ENCODE results near the gene ACTRT2. TPM values are rescaled to one million over a fixed set of nuclear protein-coding genes. Genes with fewer than 3 reads are reported as not detected.

Gene ACTRT2
- total RNA-seq, 1 experiment from 2014 or later, result not detected

GRCh38 chr1:2980849-2981248 is 40.4 kb upstream of the ACTRT2 start:
- no TSS peak for BruUV-seq (replicated peaks)
- Mint-ChIP-seq H3K4me3 (ENCODE audit: low read depth, unreplicated experiment) (no peak overlapping the region), H3K27ac (ENCODE audit: unreplicated experiment) (no peak overlapping the region), H3K4me1 (ENCODE audit: low read depth, unreplicated experiment) (no peaks in the 10 kb centered on the region), H3K27me3 (ENCODE audit: unreplicated experiment) (peaks cover 32% of the 10 kb centered on the region), H3K36me3 (ENCODE audit: insufficient read depth, unreplicated experiment) (no peaks in the 10 kb centered on the region), H3K9me3 (ENCODE audit: low read depth, unreplicated experiment) (no peaks in the 10 kb centered on the region)
- intact Hi-C loops (cut with micrococcal nuclease; ENCODE audit: unreplicated experiment), result no loop called here
- CTCF ChIA-PET, result interaction anchor here (0.5 to 1.2 kb wide), 3 partner anchors 19 to 79 kb away, joined by 3 to 5 read pairs (median 3); no protein-coding TSS in a partner anchor
- TF ChIP-seq, protein P1, sequence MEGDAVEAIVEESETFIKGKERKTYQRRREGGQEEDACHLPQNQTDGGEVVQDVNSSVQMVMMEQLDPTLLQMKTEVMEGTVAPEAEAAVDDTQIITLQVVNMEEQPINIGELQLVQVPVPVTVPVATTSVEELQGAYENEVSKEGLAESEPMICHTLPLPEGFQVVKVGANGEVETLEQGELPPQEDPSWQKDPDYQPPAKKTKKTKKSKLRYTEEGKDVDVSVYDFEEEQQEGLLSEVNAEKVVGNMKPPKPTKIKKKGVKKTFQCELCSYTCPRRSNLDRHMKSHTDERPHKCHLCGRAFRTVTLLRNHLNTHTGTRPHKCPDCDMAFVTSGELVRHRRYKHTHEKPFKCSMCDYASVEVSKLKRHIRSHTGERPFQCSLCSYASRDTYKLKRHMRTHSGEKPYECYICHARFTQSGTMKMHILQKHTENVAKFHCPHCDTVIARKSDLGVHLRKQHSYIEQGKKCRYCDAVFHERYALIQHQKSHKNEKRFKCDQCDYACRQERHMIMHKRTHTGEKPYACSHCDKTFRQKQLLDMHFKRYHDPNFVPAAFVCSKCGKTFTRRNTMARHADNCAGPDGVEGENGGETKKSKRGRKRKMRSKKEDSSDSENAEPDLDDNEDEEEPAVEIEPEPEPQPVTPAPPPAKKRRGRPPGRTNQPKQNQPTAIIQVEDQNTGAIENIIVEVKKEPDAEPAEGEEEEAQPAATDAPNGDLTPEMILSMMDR (IDR thresholded peaks at IDR 0.05; ENCODE audit: unreplicated experiment), result no peak
- DNase-seq, result no peak

DNA sequence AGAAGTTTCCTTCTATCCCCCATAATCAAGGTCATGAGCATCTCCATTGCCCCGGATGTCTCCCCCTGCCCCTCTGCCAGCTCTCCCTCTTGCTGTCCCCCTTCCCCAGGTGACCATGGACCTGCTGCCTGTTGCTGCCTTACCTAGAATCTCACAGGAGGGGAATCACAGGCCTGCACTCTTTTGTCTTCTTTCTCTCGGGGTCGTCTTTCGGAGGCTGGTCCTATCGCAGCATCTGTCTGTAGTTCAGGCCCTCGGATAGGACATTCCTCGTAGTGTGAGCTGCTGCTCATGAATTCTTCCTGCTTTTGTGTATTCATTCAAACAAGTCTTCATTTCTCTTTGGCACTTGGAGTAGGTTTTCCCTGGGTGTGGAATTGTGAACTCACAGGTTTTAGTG is 39.9 kb upstream of the ACTRT2 start:
- Mint-ChIP-seq H3K4me1 (ENCODE audit: low read depth, unreplicated experiment) (no peaks in the 10 kb centered on the region), H3K4me3 (ENCODE audit: low read depth, unreplicated experiment) (no peak overlapping the region), H3K27me3 (ENCODE audit: unreplicated experiment) (peaks cover 38% of the 10 kb centered on the region), H3K36me3 (ENCODE audit: insufficient read depth, unreplicated experiment) (no peaks in the 10 kb centered on the region), H3K9me3 (ENCODE audit: low read depth, unreplicated experiment) (peaks cover 5% of the 10 kb centered on the region), H3K27ac (ENCODE audit: unreplicated experiment) (no peak overlapping the region)
- BruUV-seq (replicated peaks), result no TSS peak
- intact Hi-C loops (cut with micrococcal nuclease; ENCODE audit: unreplicated experiment), result no loop called here
- CTCF ChIA-PET, result interaction anchor here (0.5 to 1.2 kb wide), 3 partner anchors 19 to 80 kb away, joined by 3 to 5 read pairs (median 3); no protein-coding TSS in a partner anchor
- DNase-seq, result no peak
- TF ChIP-seq, protein P1 (IDR thresholded peaks at IDR 0.05; ENCODE audit: unreplicated experiment), result no peak

DNA sequence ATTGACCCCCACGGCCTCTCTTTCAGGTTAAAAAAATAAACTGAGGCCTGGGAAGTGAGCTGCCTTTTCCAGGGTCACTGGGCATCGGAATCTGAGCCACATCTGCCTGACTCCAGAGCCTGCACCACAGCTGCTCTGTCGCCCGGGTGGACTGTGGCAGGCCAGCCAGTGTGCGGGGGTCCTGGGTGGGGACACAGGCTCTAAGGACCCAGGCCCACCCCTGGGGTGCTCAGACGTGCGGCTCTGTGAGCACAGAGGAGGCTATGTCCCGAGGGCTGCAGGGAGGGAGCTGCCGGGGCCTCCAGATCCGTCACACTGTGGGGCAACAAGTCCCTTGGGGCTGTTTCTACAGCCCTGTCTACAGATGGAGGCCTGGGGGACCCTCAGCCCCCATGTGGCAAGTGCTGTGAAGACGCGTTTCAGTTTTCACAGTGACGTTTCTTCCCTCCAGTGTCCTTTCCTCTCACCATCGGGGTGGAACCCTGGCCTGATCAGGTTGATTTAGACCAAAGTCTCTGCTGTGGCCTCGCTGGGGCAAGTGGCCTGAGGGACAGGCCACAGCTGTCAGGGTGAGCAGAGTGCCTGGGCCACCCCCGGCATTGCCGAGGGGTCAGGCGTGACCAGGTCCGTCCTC is 39.2 kb upstream of the ACTRT2 start:
- no TSS peak for BruUV-seq (replicated peaks)
- peaks cover 5% of the 10 kb centered on the region for H3K9me3 Mint-ChIP-seq (ENCODE audit: low read depth, unreplicated experiment)
- no peaks in the 10 kb centered on the region for H3K4me1 Mint-ChIP-seq (ENCODE audit: low read depth, unreplicated experiment)
- no peak overlapping the region for H3K27ac Mint-ChIP-seq (ENCODE audit: unreplicated experiment)
- no peak for DNase-seq
- H3K36me3 Mint-ChIP-seq (ENCODE audit: insufficient read depth, unreplicated experiment), result no peaks in the 10 kb centered on the region
- no peak overlapping the region for H3K4me3 Mint-ChIP-seq (ENCODE audit: low read depth, unreplicated experiment)
- CTCF ChIA-PET, result no interaction called here
- intact Hi-C loops (cut with micrococcal nuclease; ENCODE audit: unreplicated experiment), result no loop called here
- peaks cover 45% of the 10 kb centered on the region for H3K27me3 Mint-ChIP-seq (ENCODE audit: unreplicated experiment)
- TF ChIP-seq, protein P1 (IDR thresholded peaks at IDR 0.05; ENCODE audit: unreplicated experiment), result no peak

- Mint-ChIP-seq H3K4me3 (ENCODE audit: low read depth, unreplicated experiment) (no peak overlapping the region), H3K4me1 (ENCODE audit: low read depth, unreplicated experiment) (no peaks in the 10 kb centered on the region), H3K9me3 (ENCODE audit: low read depth, unreplicated experiment) (peaks cover 5% of the 10 kb centered on the region), H3K27ac (ENCODE audit: unreplicated experiment) (no peak overlapping the region), H3K27me3 (ENCODE audit: unreplicated experiment) (peaks cover 52% of the 10 kb centered on the region), H3K36me3 (ENCODE audit: insufficient read depth, unreplicated experiment) (no peaks in the 10 kb centered on the region)
- CTCF ChIA-PET, result no interaction called here
- TF ChIP-seq, protein P1 (IDR thresholded peaks at IDR 0.05; ENCODE audit: unreplicated experiment), result no peak
- no TSS peak for BruUV-seq (replicated peaks)
- no peak for DNase-seq
- intact Hi-C loops (cut with micrococcal nuclease; ENCODE audit: unreplicated experiment), result no loop called here
Measured at GRCh38 chr1:2982615-2983318, 38.5 kb upstream of the ACTRT2 start.

All from Calu3 (cell line).